PC-9 (cell line): ENCODE results near the gene PDE3A. TPM values are rescaled to one million over a fixed set of nuclear protein-coding genes. Genes with fewer than 3 reads are reported as not detected.

Source experiments
- BruUV-seq: library from RNA; stranded (reverse); fragments of 400-500 nt; replicated peaks from 2 replicates; lab custom pipeline; 2021; lab: Mats Ljungman, UMichigan
- CTCF ChIA-PET: fragments of 300-600 bp; sonication (Branson Sonifier 250); formaldehyde crosslinking; loops from one replicate; lab custom pipeline; 2022; ENCODE audit warnings: antibody characterized with exemption; lab: Charles Lee
- POLR2A ChIA-PET: fragments of 300-600 bp; sonication (Branson Sonifier 250); formaldehyde crosslinking; loops from one replicate; lab custom pipeline; 2022; ENCODE audit warnings: antibody characterized with exemption; ENCODE audit not compliant: unreplicated experiment; lab: Charles Lee
- DNase-seq, 2 experiments: peaks; one replicate each; pipeline versions ENCODE4 v3.0.0 to v3.0.0-alpha.2; 2015 to 2022; ENCODE audit warnings: mixed read lengths in 1 of 2
- H2AFZ ChIP-seq: fragments of 200-600 bp; sonication (generic); 2 replicates; pipeline ENCODE4 v1.8.1; 2017; ENCODE audit warnings: antibody characterized with exemption
- H3F3A ChIP-seq: fragments of 200-600 bp; sonication (generic); 2 replicates; pipeline ENCODE4 v1.8.1; 2017; ENCODE audit warnings: antibody characterized with exemption, mild to moderate bottlenecking, low read depth; ENCODE audit not compliant: insufficient read depth
- H3K27ac ChIP-seq: fragments of 200-600 bp; sonication (generic); 2 replicates; pipeline ENCODE4 v1.6.1; 2016; ENCODE audit warnings: mixed run types
- H3K27me3 ChIP-seq: fragments of 200-600 bp; sonication (generic); 2 replicates; pipeline ENCODE4 v1.6.1; 2016; ENCODE audit warnings: low read depth, mixed run types; ENCODE audit not compliant: insufficient read depth
- H3K36me3 ChIP-seq: fragments of 200-600 bp; sonication (generic); 2 replicates; pipeline ENCODE4 v1.6.1; 2016; ENCODE audit warnings: low read depth, mixed run types
- H3K4me1 ChIP-seq: fragments of 200-600 bp; sonication (generic); replicated peaks from 2 replicates; pipeline ENCODE4 v1.6.1; 2016; ENCODE audit warnings: mixed run types; ENCODE audit not compliant: insufficient read depth
- H3K4me2 ChIP-seq: fragments of 200-600 bp; sonication (generic); 2 replicates; pipeline ENCODE4 v1.6.1; 2017; ENCODE audit warnings: mixed run types
- H3K4me3 ChIP-seq: fragments of 200-600 bp; sonication (generic); 2 replicates; pipeline ENCODE4 v1.6.1; 2016; ENCODE audit warnings: mixed run types
- H3K79me2 ChIP-seq: fragments of 200-600 bp; sonication (generic); 2 replicates; pipeline ENCODE4 v1.6.1; 2017; ENCODE audit warnings: low read depth, mixed run types
- H3K9me2 ChIP-seq: fragments of 200-600 bp; sonication (generic); 2 replicates; pipeline ENCODE4 v1.8.1; 2017; ENCODE audit warnings: mild to moderate bottlenecking; ENCODE audit not compliant: insufficient read depth
- H3K9me3 ChIP-seq: fragments of 200-600 bp; sonication (generic); 2 replicates; pipeline ENCODE4 v1.8.1; 2016; ENCODE audit warnings: low read depth; ENCODE audit not compliant: insufficient read depth
- H4K20me1 ChIP-seq: fragments of 200-600 bp; sonication (generic); 2 replicates; pipeline ENCODE4 v1.8.1; 2017; ENCODE audit not compliant: insufficient read depth
- CTCF ChIP-seq: fragments of 200-600 bp; sonication (generic); conservative IDR thresholded peaks from 2 replicates; pipeline ENCODE4 v1.6.1; 2017; ENCODE audit warnings: mixed run types, antibody characterized with exemption, mild to moderate bottlenecking, moderate library complexity
- EZH2 ChIP-seq: fragments of 200-600 bp; sonication (generic); IDR thresholded peaks from 2 replicates; pipeline ENCODE4 v1.8.0; 2017; ENCODE audit warnings: antibody characterized with exemption, low read depth
- intact Hi-C: fragments of 100-400 bp; cut with micrococcal nuclease; formaldehyde crosslinking; loops from one replicate; pipeline ENCODE4 v1.10.0; 2022; ENCODE audit not compliant: unreplicated experiment
- total RNA-seq: library from RNA; stranded (reverse); gene quantifications from 2 replicates; pipeline ENCODE4 v1.2.3, GENCODE V29; 2021

PDE3A gene
- total RNA-seq, 1 experiment from 2014 or later: not detected

GRCh38 chr12:20555015-20555414, 186.7 kb downstream of the PDE3A start:
- DNase-seq: no peak
- Histone ChIP-seq H3K9me2 (no peaks in the 10 kb centered on the region), H3K4me2 (no peak overlapping the region), H3K27me3 (no peaks in the 10 kb centered on the region), H3K4me3 (no peak overlapping the region), H3K79me2 (no peaks in the 10 kb centered on the region), H3K9me3 (no peaks in the 10 kb centered on the region), H2AFZ (no peak overlapping the region), H3K36me3 (no peaks in the 10 kb centered on the region), H3K4me1 (no peaks in the 10 kb centered on the region), H3F3A (no peaks in the 10 kb centered on the region), H4K20me1 (no peaks in the 10 kb centered on the region), H3K27ac (no peak overlapping the region)
- no peak for TF ChIP-seq CTCF
- TF ChIP-seq EZH2: no peak
- BruUV-seq: no TSS peak
- intact Hi-C loops: no loop called here
- POLR2A ChIA-PET: no interaction called here
- CTCF ChIA-PET: no interaction called here

- no peaks in the 10 kb centered on the region for H3K9me3 ChIP-seq
- no peak for TF ChIP-seq CTCF
- no peak overlapping the region for H3K4me2 ChIP-seq
- H3K36me3 ChIP-seq: no peaks in the 10 kb centered on the region
- no TSS peak for BruUV-seq
- no peaks in the 10 kb centered on the region for H3K79me2 ChIP-seq
- H3K4me1 ChIP-seq: no peaks in the 10 kb centered on the region
- POLR2A ChIA-PET: no interaction called here
- no peaks in the 10 kb centered on the region for H4K20me1 ChIP-seq
- H3F3A ChIP-seq: no peaks in the 10 kb centered on the region
- H3K4me3 ChIP-seq: no peak overlapping the region
- H3K27me3 ChIP-seq: no peaks in the 10 kb centered on the region
- intact Hi-C loops: no loop called here
- no peaks in the 10 kb centered on the region for H3K9me2 ChIP-seq
- CTCF ChIA-PET: no interaction called here
- H2AFZ ChIP-seq: no peak overlapping the region
- H3K27ac ChIP-seq: no peak overlapping the region
- no peak for DNase-seq
Observed at GRCh38 chr12:20555771-20556170, 187.4 kb downstream of the PDE3A start.

- no TSS peak for BruUV-seq
Observed at GRCh38 chr12:20557096-20557495, 188.8 kb downstream of the PDE3A start.

More at GRCh38 chr12:20557096-20557495, 188.8 kb downstream of the PDE3A start:
- no peaks in the 10 kb centered on the region for H3K79me2 ChIP-seq
- H3K27ac ChIP-seq: no peak overlapping the region
- no peaks in the 10 kb centered on the region for H3K27me3 ChIP-seq
- H3K4me3 ChIP-seq: no peak overlapping the region
- no peak for DNase-seq
- POLR2A ChIA-PET: no interaction called here
- no peaks in the 10 kb centered on the region for H3K9me3 ChIP-seq
- H2AFZ ChIP-seq: no peak overlapping the region
- no peaks in the 10 kb centered on the region for H3K36me3 ChIP-seq
- no peaks in the 10 kb centered on the region for H3F3A ChIP-seq
- no peaks in the 10 kb centered on the region for H3K9me2 ChIP-seq
- TF ChIP-seq EZH2 (no peak), CTCF (no peak)
- H4K20me1 ChIP-seq: no peaks in the 10 kb centered on the region
- no peaks in the 10 kb centered on the region for H3K4me1 ChIP-seq
- H3K4me2 ChIP-seq: no peak overlapping the region
- intact Hi-C loops: no loop called here
- CTCF ChIA-PET: no interaction called here
